Measurements from ENCODE around the gene EFCAB8. TPM values are rescaled to one million over a fixed set of nuclear protein-coding genes. Genes with fewer than 3 reads are reported as not detected.

Gene EFCAB8, protein sequence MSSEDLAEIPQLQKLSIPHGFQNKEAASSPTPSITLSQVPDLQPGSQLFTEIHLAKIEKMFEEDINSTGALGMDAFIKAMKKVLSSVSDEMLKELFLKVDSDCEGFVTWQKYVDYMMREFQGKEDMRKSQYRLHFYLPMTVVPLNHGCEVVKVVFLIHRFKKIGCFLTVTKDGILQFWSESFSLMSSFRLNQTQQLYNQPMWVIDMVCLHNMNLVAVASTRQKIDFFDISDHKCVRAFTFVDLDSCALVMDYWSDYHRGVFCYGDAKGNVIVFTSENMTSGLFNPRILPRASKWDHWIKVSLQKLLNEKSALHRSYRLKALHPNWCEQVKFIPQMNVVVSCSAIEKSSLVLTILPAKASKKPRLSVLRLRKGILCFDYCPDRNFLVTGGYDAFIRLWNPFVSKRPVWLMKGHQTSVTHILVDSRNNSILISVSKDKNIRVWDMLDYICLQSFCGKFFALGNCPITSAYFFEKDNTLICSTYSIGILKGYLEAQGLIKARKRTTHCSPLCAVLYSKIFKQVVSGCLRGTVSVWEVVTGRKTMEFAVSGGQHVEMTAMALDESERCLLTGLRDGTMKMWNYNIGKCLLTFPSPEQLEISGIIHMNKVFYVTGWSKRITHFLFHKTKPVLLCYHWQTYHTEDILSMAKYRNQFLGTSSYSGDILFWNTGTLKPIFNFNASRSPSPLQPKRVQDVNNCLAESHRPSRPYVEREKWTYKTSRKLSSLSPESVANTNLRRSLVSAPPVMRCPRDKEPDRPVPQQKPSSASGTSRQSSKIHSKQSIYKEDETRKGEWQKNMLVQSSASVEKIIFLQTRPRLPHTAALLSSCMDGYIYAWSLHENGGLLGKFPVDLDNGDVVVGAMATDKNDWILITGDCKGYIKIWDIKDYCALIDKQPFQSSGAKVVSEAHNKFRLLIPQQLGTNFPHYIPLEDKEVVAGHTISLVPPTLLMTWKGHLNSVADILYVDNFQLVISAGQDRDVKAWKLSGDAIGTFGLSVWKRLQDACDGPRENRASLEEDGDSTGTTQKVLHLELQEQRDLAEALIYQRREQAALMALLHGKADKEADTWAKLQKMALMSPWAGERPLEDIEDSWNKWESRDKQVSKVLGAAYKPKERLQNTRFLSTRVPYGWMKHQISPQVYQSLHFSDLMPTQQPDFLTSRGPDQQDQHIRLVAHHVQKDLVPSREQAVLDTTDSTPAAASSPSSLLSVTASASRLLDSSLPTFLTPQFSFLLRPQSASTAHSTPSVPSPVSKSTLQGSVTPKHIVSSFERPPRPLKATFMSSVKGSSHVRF
- 0.06 TPM for polyA plus RNA-seq (2013, experiment 1 of 2)
- polyA plus RNA-seq (2013, experiment 2 of 2) = 0.03 TPM

DNA sequence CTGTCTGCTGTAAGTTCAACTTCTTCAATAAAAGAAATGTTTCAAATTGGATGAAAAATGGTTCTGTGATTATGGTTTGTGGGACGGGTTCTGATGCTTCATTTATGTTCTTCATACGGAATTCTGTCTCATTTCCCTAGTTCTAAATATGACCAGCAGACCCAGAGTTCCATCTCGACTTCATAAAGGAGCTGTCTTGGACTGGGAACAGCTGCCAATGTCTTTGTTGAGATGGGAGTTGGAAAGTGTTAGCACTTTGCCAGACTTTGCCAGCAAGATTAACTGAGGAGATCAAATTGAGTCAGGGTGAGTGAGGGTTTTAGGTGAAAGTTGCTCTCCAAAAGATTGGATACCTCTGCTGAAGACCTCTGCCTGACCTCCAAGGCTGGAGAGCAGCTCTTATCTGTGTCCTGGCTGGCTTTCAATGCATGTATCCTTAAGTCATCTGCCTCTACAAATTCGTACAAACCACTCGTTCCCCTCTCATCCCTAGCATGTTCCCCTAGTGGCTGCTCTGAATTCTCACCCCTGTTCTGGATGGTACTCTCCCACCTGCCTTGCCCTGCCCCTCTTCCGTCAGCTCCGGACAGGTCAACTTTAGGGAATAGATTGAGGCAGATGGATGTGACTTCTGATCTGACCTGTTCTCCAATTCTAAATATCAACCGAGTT, at the start of gene EFCAB8:
EFCAB8 (plus strand) TSS at position 223 of the 672 bp plus-strand sequence. CDS start 4,870 bp downstream, outside the sequence.
- DNase-seq = peak; percentile 50
- H4K8ac ChIP-seq (ENCODE audit: low read depth, low read length) = no peak within 1 kb of the TSS
- no peaks in the 10 kb centered on the region for H3K27me3 ChIP-seq (ENCODE audit: insufficient read depth, low read length, poor library complexity)
- no peak within 1 kb of the TSS for H3K23ac ChIP-seq (ENCODE audit: low read length)
- H4K5ac ChIP-seq (ENCODE audit: low read length) = no peak within 1 kb of the TSS
- no peak within 1 kb of the TSS for H3K56ac ChIP-seq (ENCODE audit: low read length)
- no peak within 1 kb of the TSS for H3K27ac ChIP-seq (ENCODE audit: low read depth, low read length)
- no peak within 1 kb of the TSS for H3K18ac ChIP-seq (ENCODE audit: low read length)
- no peaks in the 10 kb centered on the region for H3K79me1 ChIP-seq (ENCODE audit: low read length)
- H2BK5ac ChIP-seq (ENCODE audit: low read length) = no peak within 1 kb of the TSS
- no peak within 1 kb of the TSS for H3K4me2 ChIP-seq (ENCODE audit: low read length)
- no peak within 1 kb of the TSS for H3K9ac ChIP-seq (ENCODE audit: low read length)
- no peaks in the 10 kb centered on the region for H3K79me2 ChIP-seq (ENCODE audit: control insufficient read depth, insufficient read depth, low read length)
- no peak within 1 kb of the TSS for H3K4me3 ChIP-seq (ENCODE audit: low read length)
- H3K36me3 ChIP-seq (ENCODE audit: control insufficient read depth, insufficient read depth, low read length) = no peaks in the 10 kb centered on the region
- no peak within 1 kb of the TSS for H3K4ac ChIP-seq (ENCODE audit: low read depth, low read length)
- no peaks in the 10 kb centered on the region for H3K4me1 ChIP-seq (ENCODE audit: control insufficient read depth, low read depth, low read length)
- H2BK120ac ChIP-seq (ENCODE audit: low read depth, low read length) = no peak within 1 kb of the TSS
- no CpG with 5 or more reads among the region's 8 CpGs for WGBS (ENCODE audit: extremely low coverage, insufficient coverage, low lambda C conversion rate)
- H2AK5ac ChIP-seq (ENCODE audit: low read length) = no peak within 1 kb of the TSS
- no peak within 1 kb of the TSS for H2BK15ac ChIP-seq (replicated peaks; ENCODE audit: low read depth)

DNA sequence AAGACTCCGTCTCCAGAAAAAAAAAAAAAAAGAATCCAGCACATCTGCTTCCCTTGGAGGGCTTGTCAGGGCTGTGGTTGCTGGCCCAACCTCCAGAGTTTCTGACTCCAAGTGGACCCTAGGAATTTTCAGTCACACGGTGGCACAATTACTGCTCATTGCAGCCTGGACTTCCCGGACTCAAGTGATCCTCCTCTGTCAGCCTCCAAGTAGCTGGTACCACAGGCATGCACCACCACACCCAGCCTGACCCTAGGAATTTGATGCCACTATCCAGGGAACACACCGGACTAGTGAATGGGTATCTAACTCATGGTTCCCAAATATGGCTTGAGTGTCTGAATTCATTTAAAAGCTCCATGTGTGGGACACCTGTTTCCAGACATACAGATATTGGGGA, 48.8 kb upstream of the EFCAB8 start:
- Histone ChIP-seq H3K56ac (ENCODE audit: low read length) (no peak overlapping the region), H3K36me3 (ENCODE audit: control insufficient read depth, insufficient read depth, low read length) (peaks cover 34% of the 10 kb centered on the region)
- no CpG with 5 or more reads among the region's 4 CpGs for WGBS (ENCODE audit: extremely low coverage, insufficient coverage, low lambda C conversion rate)

DNA sequence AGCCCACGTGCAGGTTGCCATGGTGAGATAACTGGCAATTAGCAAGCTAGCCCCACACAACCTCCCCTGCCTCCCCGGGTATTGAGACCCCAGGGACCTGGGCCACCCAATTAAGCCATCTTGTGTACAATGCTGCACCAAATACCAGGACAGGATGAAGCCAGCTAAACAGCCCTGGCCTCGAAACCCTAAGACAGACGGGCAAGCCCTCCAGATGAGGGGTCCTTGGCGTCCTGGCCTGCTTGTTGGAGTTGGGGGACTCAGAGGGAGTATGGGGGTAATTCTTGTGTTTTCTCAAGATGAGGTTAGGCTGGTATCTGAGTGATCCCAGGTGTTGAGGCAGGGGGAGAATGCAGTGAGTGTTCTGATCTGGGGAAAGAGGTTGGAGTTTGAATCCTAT, 47.8 kb upstream of the EFCAB8 start:
- Histone ChIP-seq H3K56ac (ENCODE audit: low read length) (no peak overlapping the region), H3K4me2 (ENCODE audit: low read length) (no peak overlapping the region), H3K36me3 (ENCODE audit: control insufficient read depth, insufficient read depth, low read length) (peaks cover 29% of the 10 kb centered on the region), H3K79me1 (ENCODE audit: low read length) (peaks cover 5% of the 10 kb centered on the region), H3K4me1 (ENCODE audit: control insufficient read depth, low read depth, low read length) (peaks cover 10% of the 10 kb centered on the region), H3K4ac (ENCODE audit: low read depth, low read length) (no peak overlapping the region), H3K27ac (ENCODE audit: low read depth, low read length) (no peak overlapping the region), H3K79me2 (ENCODE audit: control insufficient read depth, insufficient read depth, low read length) (peaks cover 2% of the 10 kb centered on the region), H2BK5ac (ENCODE audit: low read length) (no peak overlapping the region), H3K23ac (ENCODE audit: low read length) (no peak overlapping the region), H4K5ac (ENCODE audit: low read length) (no peak overlapping the region), H3K4me3 (ENCODE audit: low read length) (no peak overlapping the region), H4K8ac (ENCODE audit: low read depth, low read length) (no peak overlapping the region), H3K27me3 (ENCODE audit: insufficient read depth, low read length, poor library complexity) (no peaks in the 10 kb centered on the region), H2BK120ac (ENCODE audit: low read depth, low read length) (no peak overlapping the region), H3K9ac (ENCODE audit: low read length) (no peak overlapping the region), H2BK15ac (replicated peaks; ENCODE audit: low read depth) (no peak overlapping the region), H3K18ac (ENCODE audit: low read length) (no peak overlapping the region), H2AK5ac (ENCODE audit: low read length) (no peak overlapping the region)
- no CpG with 5 or more reads among the region's 5 CpGs for WGBS (ENCODE audit: extremely low coverage, insufficient coverage, low lambda C conversion rate)
- no peak for DNase-seq

More for the DNA sequence above, 48.8 kb upstream of the EFCAB8 start:
- H2BK120ac ChIP-seq (ENCODE audit: low read depth, low read length) = no peak overlapping the region
- DNase-seq = no peak
- no peak overlapping the region for H3K18ac ChIP-seq (ENCODE audit: low read length)
- H2BK5ac ChIP-seq (ENCODE audit: low read length) = no peak overlapping the region
- H3K9ac ChIP-seq (ENCODE audit: low read length) = no peak overlapping the region
- no peaks in the 10 kb centered on the region for H3K27me3 ChIP-seq (ENCODE audit: insufficient read depth, low read length, poor library complexity)
- H4K5ac ChIP-seq (ENCODE audit: low read length) = no peak overlapping the region
- H3K4ac ChIP-seq (ENCODE audit: low read depth, low read length) = no peak overlapping the region
- no peak overlapping the region for H3K4me3 ChIP-seq (ENCODE audit: low read length)
- H3K23ac ChIP-seq (ENCODE audit: low read length) = no peak overlapping the region
- H3K79me1 ChIP-seq (ENCODE audit: low read length) = peaks cover 8% of the 10 kb centered on the region
- H2AK5ac ChIP-seq (ENCODE audit: low read length) = no peak overlapping the region
- no peak overlapping the region for H3K27ac ChIP-seq (ENCODE audit: low read depth, low read length)
- no peak overlapping the region for H2BK15ac ChIP-seq (replicated peaks; ENCODE audit: low read depth)
- no peak overlapping the region for H4K8ac ChIP-seq (ENCODE audit: low read depth, low read length)
- no peak overlapping the region for H3K4me2 ChIP-seq (ENCODE audit: low read length)
- peaks cover 2% of the 10 kb centered on the region for H3K79me2 ChIP-seq (ENCODE audit: control insufficient read depth, insufficient read depth, low read length)
- H3K4me1 ChIP-seq (ENCODE audit: control insufficient read depth, low read depth, low read length) = peaks cover 14% of the 10 kb centered on the region

DNA sequence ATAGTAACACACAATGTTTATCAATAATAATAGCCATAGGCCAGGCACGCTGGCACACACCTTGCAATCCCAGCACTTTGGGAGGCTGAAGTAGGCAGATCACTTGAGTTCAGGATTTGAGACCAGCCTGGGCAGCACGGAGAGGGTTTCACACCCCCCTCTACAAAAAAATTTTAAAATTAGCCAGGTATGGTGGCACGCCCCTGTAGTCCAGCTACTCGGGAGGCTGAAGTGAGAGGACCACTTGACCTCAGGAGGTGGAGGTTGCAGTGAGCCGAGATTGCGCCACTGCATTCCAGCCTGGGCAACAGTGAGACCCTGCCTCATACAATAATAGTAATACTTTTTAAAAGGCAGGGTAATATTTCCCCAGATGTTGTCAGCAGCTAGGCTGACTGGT, 46.8 kb upstream of the EFCAB8 start:
- Histone ChIP-seq H3K27me3 (ENCODE audit: insufficient read depth, low read length, poor library complexity) (no peaks in the 10 kb centered on the region), H3K56ac (ENCODE audit: low read length) (no peak overlapping the region), H3K4me2 (ENCODE audit: low read length) (no peak overlapping the region), H3K4me3 (ENCODE audit: low read length) (no peak overlapping the region), H3K4me1 (ENCODE audit: control insufficient read depth, low read depth, low read length) (peaks cover 7% of the 10 kb centered on the region), H3K18ac (ENCODE audit: low read length) (no peak overlapping the region), H4K5ac (ENCODE audit: low read length) (no peak overlapping the region), H3K79me2 (ENCODE audit: control insufficient read depth, insufficient read depth, low read length) (no peaks in the 10 kb centered on the region), H4K8ac (ENCODE audit: low read depth, low read length) (no peak overlapping the region), H2BK5ac (ENCODE audit: low read length) (no peak overlapping the region), H2BK15ac (replicated peaks; ENCODE audit: low read depth) (no peak overlapping the region), H3K4ac (ENCODE audit: low read depth, low read length) (no peak overlapping the region), H3K36me3 (ENCODE audit: control insufficient read depth, insufficient read depth, low read length) (peaks cover 23% of the 10 kb centered on the region), H3K27ac (ENCODE audit: low read depth, low read length) (no peak overlapping the region), H3K23ac (ENCODE audit: low read length) (no peak overlapping the region), H2BK120ac (ENCODE audit: low read depth, low read length) (no peak overlapping the region), H3K9ac (ENCODE audit: low read length) (no peak overlapping the region), H3K79me1 (ENCODE audit: low read length) (peaks cover 1% of the 10 kb centered on the region), H2AK5ac (ENCODE audit: low read length) (no peak overlapping the region)
- no CpG with 5 or more reads among the region's 6 CpGs for WGBS (ENCODE audit: extremely low coverage, insufficient coverage, low lambda C conversion rate)
- DNase-seq = no peak
